Measurements from ENCODE around the gene HIF3A. TPM values are rescaled to one million over a fixed set of nuclear protein-coding genes. Genes with fewer than 3 reads are reported as not detected.

HIF3A gene
- polyA plus RNA-seq, 3 donors = 21.7 to 28.3 (median 23.8) TPM

Other genes starting within 250 kb of the HIF3A start
- gene IGFL3, start 172.4 kb upstream of the HIF3A start, polyA plus RNA-seq (ENCODE audit: insufficient read length in 3 of 3) = not detected
- not detected for gene IGFL2, start 148.8 kb upstream of the HIF3A start, polyA plus RNA-seq (ENCODE audit: insufficient read length in 3 of 3)
- gene IGFL1, start 67.3 kb upstream of the HIF3A start, polyA plus RNA-seq (ENCODE audit: insufficient read length in 3 of 3) = not detected
- 100 to 1,000 TPM in 2 of 3 donors, 10 to 100 TPM in 1; 96.1 to 106 (median 106) TPM for gene PPP5C, start 50.0 kb downstream of the HIF3A start, polyA plus RNA-seq (ENCODE audit: insufficient read length in 3 of 3)
- 10 to 100 TPM; 48.5 to 53.8 (median 52.8) TPM for gene CCDC8, start 116.5 kb downstream of the HIF3A start, polyA plus RNA-seq (ENCODE audit: insufficient read length in 3 of 3)
- gene PNMA8C, start 131.9 kb downstream of the HIF3A start, polyA plus RNA-seq (ENCODE audit: insufficient read length in 3 of 3) = under 1 TPM; 0.56 to 0.64 (median 0.60) TPM
- gene PNMA8A, start 174.5 kb downstream of the HIF3A start, polyA plus RNA-seq (ENCODE audit: insufficient read length in 3 of 3) = 10 to 100 TPM; 52.7 to 72.2 (median 57.2) TPM
- gene PNMA8B, start 198.8 kb downstream of the HIF3A start, polyA plus RNA-seq (ENCODE audit: insufficient read length in 3 of 3) = 1 to 10 TPM; 3.8 to 4.2 (median 3.9) TPM

All from right renal cortex interstitium (tissue), 3 donors.